ENCODE results near the gene NBL1. TPM values are rescaled to one million over a fixed set of nuclear protein-coding genes. Genes with fewer than 3 reads are reported as not detected.
A peak's percentile ranks its signal among the peaks of the same experiment; 100 is the strongest.

Gene NBL1
- total RNA-seq, 2 experiments from 2014 or later: 12.2 to 15.2 TPM

GRCh38 chr1:19695772-19696171 is 51.7 kb downstream of the NBL1 start:
- Mint-ChIP-seq H3K4me1 (ENCODE audit: low read depth) (no peaks in the 10 kb centered on the region), H3K9me3 (peaks cover 5% of the 10 kb centered on the region), H3K36me3 (ENCODE audit: low read depth) (peaks cover 25% of the 10 kb centered on the region), H3K4me3 (no peak overlapping the region), H3K27me3 (ENCODE audit: low read depth) (no peaks in the 10 kb centered on the region), H3K27ac (no peak overlapping the region)
- intact Hi-C loops (cut with micrococcal nuclease): no loop called here
- no peak for DNase-seq
- CTCF ChIA-PET: interaction anchor here (0.6 to 1.6 kb wide), 3 partner anchors 8 to 36 kb away, joined by 3 to 4 read pairs (median 3); no protein-coding TSS in a partner anchor

GRCh38 chr1:19696820-19697219 is 52.7 kb downstream of the NBL1 start:
- no peaks in the 10 kb centered on the region for H3K9me3 Mint-ChIP-seq
- H3K4me1 Mint-ChIP-seq (ENCODE audit: low read depth): no peaks in the 10 kb centered on the region
- CTCF ChIA-PET: interaction anchor here (0.9 to 1.7 kb wide), 3 partner anchors 9 to 35 kb away, joined by 3 to 5 read pairs (median 3); no protein-coding TSS in a partner anchor
- intact Hi-C loops (cut with micrococcal nuclease): no loop called here
- H3K4me3 Mint-ChIP-seq: no peak overlapping the region
- H3K27ac Mint-ChIP-seq: no peak overlapping the region
- peaks cover 15% of the 10 kb centered on the region for H3K36me3 Mint-ChIP-seq (ENCODE audit: low read depth)
- DNase-seq: no peak
- H3K27me3 Mint-ChIP-seq (ENCODE audit: low read depth): no peaks in the 10 kb centered on the region

- H3K9me3 Mint-ChIP-seq: no peaks in the 10 kb centered on the region
- no peaks in the 10 kb centered on the region for H3K4me1 Mint-ChIP-seq (ENCODE audit: low read depth)
- H3K4me3 Mint-ChIP-seq: no peak overlapping the region
- H3K36me3 Mint-ChIP-seq (ENCODE audit: low read depth): peaks cover 10% of the 10 kb centered on the region
- DNase-seq: no peak
- no peaks in the 10 kb centered on the region for H3K27me3 Mint-ChIP-seq (ENCODE audit: low read depth)
- H3K27ac Mint-ChIP-seq: no peak overlapping the region
- CTCF ChIA-PET: interaction anchor here (1.7 kb wide), 1 partner anchor 36 kb away, joined by 5 read pairs; no protein-coding TSS in a partner anchor
- intact Hi-C loops (cut with micrococcal nuclease): no loop called here
These were observed 54.1 kb downstream of the NBL1 start for GRCh38 chr1:19698181-19698580.

GRCh38 chr1:19700079-19700777 is 56.1 kb downstream of the NBL1 start:
- CTCF ChIA-PET: interaction anchor here (1.0 kb wide), 1 partner anchor 39 kb away, joined by 3 read pairs; no protein-coding TSS in a partner anchor
- intact Hi-C loops (cut with micrococcal nuclease): no loop called here
- Mint-ChIP-seq H3K36me3 (ENCODE audit: low read depth) (peaks cover 7% of the 10 kb centered on the region), H3K9me3 (no peaks in the 10 kb centered on the region), H3K27ac (no peak overlapping the region), H3K27me3 (ENCODE audit: low read depth) (no peaks in the 10 kb centered on the region), H3K4me3 (no peak overlapping the region), H3K4me1 (ENCODE audit: low read depth) (peaks cover 8% of the 10 kb centered on the region)
- no peak for DNase-seq

- no peaks in the 10 kb centered on the region for H3K27me3 Mint-ChIP-seq (ENCODE audit: low read depth)
- H3K4me3 Mint-ChIP-seq: no peak overlapping the region
- no peaks in the 10 kb centered on the region for H3K9me3 Mint-ChIP-seq
- peaks cover 6% of the 10 kb centered on the region for H3K36me3 Mint-ChIP-seq (ENCODE audit: low read depth)
- CTCF ChIA-PET: interaction anchor here (1.0 to 12.1 kb wide), 10 partner anchors 11 to 452 kb away, joined by 3 to 215 read pairs (median 5); partner anchors contain the start of genes EMC1, HTR6 and MRTO4
- intact Hi-C loops (cut with micrococcal nuclease): no loop called here
- DNase-seq: no peak
- no peak overlapping the region for H3K27ac Mint-ChIP-seq
- peaks cover 11% of the 10 kb centered on the region for H3K4me1 Mint-ChIP-seq (ENCODE audit: low read depth)
These were observed 59.2 kb downstream of the NBL1 start for GRCh38 chr1:19703280-19703679.

- Mint-ChIP-seq H3K4me3 (no peak overlapping the region), H3K4me1 (ENCODE audit: low read depth) (peaks cover 14% of the 10 kb centered on the region), H3K27me3 (ENCODE audit: low read depth) (no peaks in the 10 kb centered on the region), H3K9me3 (no peaks in the 10 kb centered on the region), H3K27ac (no peak overlapping the region), H3K36me3 (ENCODE audit: low read depth) (peaks cover 6% of the 10 kb centered on the region)
- CTCF ChIA-PET: interaction anchor here (0.5 to 12.1 kb wide), 25 partner anchors 10 to 1056 kb away, joined by 3 to 215 read pairs (median 5); partner anchors contain the start of genes EMC1, HTR6 and MRTO4
- DNase-seq: peak; percentile 68
- intact Hi-C loops (cut with micrococcal nuclease): loop anchor here (1.0 kb wide), 1 partner anchor 43 kb away; no protein-coding TSS in a partner anchor
These were observed 60.4 kb downstream of the NBL1 start for GRCh38 chr1:19704247-19705113.

GRCh38 chr1:19705464-19705863 is 61.4 kb downstream of the NBL1 start:
- no peak for DNase-seq
- Mint-ChIP-seq H3K9me3 (no peaks in the 10 kb centered on the region), H3K36me3 (ENCODE audit: low read depth) (peaks cover 7% of the 10 kb centered on the region), H3K4me3 (no peak overlapping the region), H3K27ac (no peak overlapping the region), H3K4me1 (ENCODE audit: low read depth) (peaks cover 18% of the 10 kb centered on the region), H3K27me3 (ENCODE audit: low read depth) (no peaks in the 10 kb centered on the region)
- intact Hi-C loops (cut with micrococcal nuclease): no loop called here
- CTCF ChIA-PET: interaction anchor here (1.0 to 12.1 kb wide), 10 partner anchors 10 to 215 kb away, joined by 3 to 215 read pairs (median 6); partner anchors contain the start of gene HTR6

GRCh38 chr1:19706136-19706535 is 62.0 kb downstream of the NBL1 start:
- Mint-ChIP-seq H3K4me1 (ENCODE audit: low read depth) (peaks cover 25% of the 10 kb centered on the region), H3K27me3 (ENCODE audit: low read depth) (no peaks in the 10 kb centered on the region), H3K4me3 (no peak overlapping the region), H3K36me3 (ENCODE audit: low read depth) (peaks cover 8% of the 10 kb centered on the region), H3K9me3 (no peaks in the 10 kb centered on the region), H3K27ac (no peak overlapping the region)
- intact Hi-C loops (cut with micrococcal nuclease): no loop called here
- CTCF ChIA-PET: interaction anchor here (0.9 to 12.1 kb wide), 6 partner anchors 9 to 44 kb away, joined by 3 to 215 read pairs (median 4); partner anchors contain the start of gene HTR6
- DNase-seq: no peak

Other genes starting within 250 kb of the NBL1 start
- gene CAPZB, start 158.8 kb upstream of the NBL1 start, total RNA-seq: 100 to 1,000 TPM; 362 to 381 TPM
- gene HTR6, start 20.6 kb downstream of the NBL1 start, total RNA-seq: under 1 TPM; 0.19 to 0.37 TPM
- 10 to 100 TPM; 11.9 to 15.4 TPM for gene TMCO4, start 155.6 kb downstream of the NBL1 start, total RNA-seq
- gene RNF186, start 171.0 kb downstream of the NBL1 start, total RNA-seq: not detected
- gene OTUD3, start 238.1 kb downstream of the NBL1 start, total RNA-seq: 10 to 100 TPM in 1 of 2 experiments, 1 to 10 TPM in 1; 8.3 to 10.8 TPM

All from activated naive CD4-positive, alpha-beta T cell treated with anti-CD3 and anti-CD28 coated beads for 36 hours (primary cell).